Bronchial epithelial cell (primary cell): ENCODE data around the gene TCF4. TPM values are rescaled to one million over a fixed set of nuclear protein-coding genes. Genes with fewer than 3 reads are reported as not detected.
A peak's percentile ranks its signal among the peaks of the same experiment; 100 is the strongest.

ENCODE experiments used
- DNase-seq: peaks from one replicate; pipeline ENCODE4 v3.0.0-alpha.2; 2010; ENCODE audit warnings: low read depth
- FAIRE-seq: peaks from 2 replicates; lab custom pipeline; 2011; peaks lifted over from hg19 to GRCh38; lab: Jason Lieb, UNC
- H3K27me3 ChIP-seq: 2 replicates; pipeline ENCODE4 v1.5.1; 2011; ENCODE audit warnings: low read length; ENCODE audit not compliant: control insufficient read depth, insufficient read depth
- H3K36me3 ChIP-seq: 2 replicates; pipeline ENCODE4 v1.5.1; 2011; ENCODE audit warnings: low read length; ENCODE audit not compliant: control insufficient read depth, insufficient read depth
- H3K4me3 ChIP-seq: 2 replicates; pipeline ENCODE4 v1.5.1; 2011; ENCODE audit warnings: mild to moderate bottlenecking, low read depth, low read length, control low read depth
- CTCF ChIP-seq: IDR thresholded peaks from 2 replicates; pipeline ENCODE4 v1.5.1; 2011; ENCODE audit warnings: mild to moderate bottlenecking, moderate library complexity, low read length, control low read depth, inconsistent platforms; ENCODE audit not compliant: insufficient read depth, severe bottlenecking
- total RNA-seq: library from RNA; depleted of rRNA; stranded (reverse); fragments of >200 nt; gene quantifications from 2 replicates; pipeline ENCODE4 v1.2.1, GENCODE V29; 2014

TCF4 gene
- total RNA-seq, 1 donor from 2014 or later = 10.0 TPM

GRCh38 chr18:55300421-55300935, 287.5 kb downstream of the TCF4 start:
- Histone ChIP-seq H3K36me3 (no peaks in the 10 kb centered on the region), H3K4me3 (no peak overlapping the region), H3K27me3 (no peaks in the 10 kb centered on the region)
- FAIRE-seq (no peak), DNase-seq (no peak)
- no peak for TF ChIP-seq CTCF

- Histone ChIP-seq H3K27me3 (no peaks in the 10 kb centered on the region), H3K36me3 (no peaks in the 10 kb centered on the region), H3K4me3 (no peak overlapping the region)
- FAIRE-seq (no peak), DNase-seq (no peak)
- no peak for TF ChIP-seq CTCF
Measured at GRCh38 chr18:55296778-55297177, 291.2 kb downstream of the TCF4 start.

- H3K36me3 ChIP-seq = no peaks in the 10 kb centered on the region
- no peak overlapping the region for H3K4me3 ChIP-seq
- no peak for TF ChIP-seq CTCF
- FAIRE-seq (no peak), DNase-seq (no peak)
- no peaks in the 10 kb centered on the region for H3K27me3 ChIP-seq
Measured at GRCh38 chr18:55296115-55296514, 291.9 kb downstream of the TCF4 start.

- FAIRE-seq (no peak), DNase-seq (peak; percentile 17)
- Histone ChIP-seq H3K36me3 (no peaks in the 10 kb centered on the region), H3K27me3 (no peaks in the 10 kb centered on the region), H3K4me3 (no peak overlapping the region)
- no peak for TF ChIP-seq CTCF
Measured at GRCh38 chr18:55290898-55291297, 297.1 kb downstream of the TCF4 start.

GRCh38 chr18:55289775-55290174, 298.2 kb downstream of the TCF4 start:
- FAIRE-seq (no peak), DNase-seq (no peak)
- H3K36me3 ChIP-seq = no peaks in the 10 kb centered on the region
- no peaks in the 10 kb centered on the region for H3K27me3 ChIP-seq
- TF ChIP-seq CTCF = no peak
- H3K4me3 ChIP-seq = no peak overlapping the region

- no peak for TF ChIP-seq CTCF
- DNase-seq = no peak
- Histone ChIP-seq H3K4me3 (no peak overlapping the region), H3K36me3 (no peaks in the 10 kb centered on the region), H3K27me3 (no peaks in the 10 kb centered on the region)
- no peak for FAIRE-seq
Measured at GRCh38 chr18:55289048-55289447, 298.9 kb downstream of the TCF4 start.
